Measurements from ENCODE around the gene CD72.
"Not testable (repeated sequence)": the region's sequence is repeated elsewhere in the genome, so short reads cannot be mapped to it uniquely, and the experiment has no call there.

- not testable (repeated sequence) for TF ChIP-seq EZH2 (optimal IDR thresholded peaks at IDR 0.05; ENCODE audit: low read depth, low read length); CTCF (IDR thresholded peaks at IDR 0.05; ENCODE audit: low read length)
These were observed 20.5 kb upstream of the CD72 start for GRCh38 chr9:35638751-35639150.
